Measurements from ENCODE around the gene MAP2K6. TPM values are rescaled to one million over a fixed set of nuclear protein-coding genes. Genes with fewer than 3 reads are reported as not detected.

The MAP2K6 gene
- polyA plus RNA-seq, 1 of the 3 experiments (the other 2 are of a cell fraction): 6.7 TPM

DNA sequence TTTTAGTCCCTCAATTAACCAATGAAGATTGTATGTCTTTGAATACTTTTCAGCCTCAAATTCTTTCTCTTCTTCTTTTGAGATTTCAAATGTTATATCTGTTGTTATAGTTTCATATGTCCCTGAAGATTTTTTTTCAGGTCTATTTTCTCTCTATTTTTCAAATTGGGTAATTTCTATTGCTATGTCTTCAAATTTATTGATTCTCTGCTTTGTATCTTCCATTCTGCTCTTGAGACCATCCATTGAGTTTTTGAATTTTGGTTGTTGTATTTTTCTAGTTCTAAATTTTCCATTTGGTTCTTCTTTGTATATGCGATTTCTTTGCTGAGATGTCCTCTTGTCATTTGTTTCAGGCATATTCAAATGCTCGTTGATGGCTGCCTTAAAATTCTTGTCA lies 26.7 kb downstream of the MAP2K6 start:
- POLR2A ChIA-PET: no interaction called here
- 83% methylated on average over 2 of the region's 2 CpGs for WGBS (ENCODE audit: low lambda C conversion rate)
- TF ChIP-seq MEF2A (IDR thresholded peaks at IDR 0.05; ENCODE audit: borderline replicate concordance, low read depth) (no peak), TEAD4 (IDR thresholded peaks at IDR 0.05; ENCODE audit: borderline replicate concordance, insufficient read depth) (no peak)
- H2AFZ ChIP-seq (ENCODE audit: low read depth): no peak overlapping the region
- H3K9me3 ChIP-seq: 0 out of 2 replicates have a peak, but pooled peaks cover 4% of the 10 kb centered on the region
- no peak overlapping the region for H3K27ac ChIP-seq (ENCODE audit: low read depth in 2 of 2, low read length in 1 of 2)
- H3K9me2 ChIP-seq: no peaks in the 10 kb centered on the region
- no peak overlapping the region for H3K4me2 ChIP-seq
- no peaks in the 10 kb centered on the region for H3K79me2 ChIP-seq (ENCODE audit: insufficient read depth)
- H3K27me3 ChIP-seq (ENCODE audit: insufficient read depth): no peaks in the 10 kb centered on the region
- DNase-seq: no peak
- CTCF ChIA-PET: no interaction called here
- H3K4me1 ChIP-seq (ENCODE audit: control insufficient read depth in 1 of 2, insufficient read depth in 2 of 2, low read depth in 1 of 2, low read length in 1 of 2): no peaks in the 10 kb centered on the region
- H3F3A ChIP-seq (replicated peaks; ENCODE audit: insufficient read depth): no peaks in the 10 kb centered on the region
- no peak overlapping the region for H3K9ac ChIP-seq
- no peaks in the 10 kb centered on the region for H4K20me1 ChIP-seq (ENCODE audit: insufficient read depth)
- no peaks in the 10 kb centered on the region for H3K36me3 ChIP-seq (replicated peaks in 1 of 2; ENCODE audit: control insufficient read depth in 1 of 2, insufficient read depth in 2 of 2, low read length in 1 of 2)
- no peak overlapping the region for H3K4me3 ChIP-seq (ENCODE audit: low read depth in 2 of 2, low read length in 1 of 2)

DNA sequence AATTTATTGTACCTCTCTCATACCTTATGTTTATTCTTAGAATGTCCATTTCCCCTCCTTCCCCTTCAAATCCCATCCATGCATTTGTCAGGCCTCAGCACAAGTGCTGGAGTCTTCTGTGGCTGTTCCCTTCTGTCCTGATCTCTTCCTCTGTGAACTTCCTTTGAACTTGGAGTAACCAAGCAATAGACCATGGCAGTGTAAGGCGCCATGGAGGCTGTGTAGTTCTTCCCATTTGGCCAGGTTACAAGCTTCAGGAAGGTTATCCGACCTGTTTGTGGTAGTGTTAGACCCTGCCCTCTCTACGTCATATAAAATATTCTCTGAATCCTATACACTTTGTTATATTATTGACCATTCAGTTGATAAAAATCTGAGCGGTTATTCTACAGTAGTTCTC lies 28.6 kb downstream of the MAP2K6 start:
- H3K4me3 ChIP-seq (ENCODE audit: low read depth in 2 of 2, low read length in 1 of 2): no peak overlapping the region
- H3K36me3 ChIP-seq (replicated peaks in 1 of 2; ENCODE audit: control insufficient read depth in 1 of 2, insufficient read depth in 2 of 2, low read length in 1 of 2): no peaks in the 10 kb centered on the region
- WGBS (ENCODE audit: low lambda C conversion rate): 92% methylated on average over 4 of the region's 4 CpGs
- no peaks in the 10 kb centered on the region for H3F3A ChIP-seq (replicated peaks; ENCODE audit: insufficient read depth)
- no peak overlapping the region for H3K4me2 ChIP-seq
- no peaks in the 10 kb centered on the region for H3K79me2 ChIP-seq (ENCODE audit: insufficient read depth)
- ChIA-PET POLR2A (no interaction called here), CTCF (interaction anchor here (0.9 to 1.2 kb wide), 3 partner anchors 9 to 12 kb away, joined by 3 to 5 read pairs (median 3); no protein-coding TSS in a partner anchor)
- no peaks in the 10 kb centered on the region for H3K27me3 ChIP-seq (ENCODE audit: insufficient read depth)
- no peak for DNase-seq
- no peak overlapping the region for H2AFZ ChIP-seq (ENCODE audit: low read depth)
- no peak overlapping the region for H3K27ac ChIP-seq (ENCODE audit: low read depth in 2 of 2, low read length in 1 of 2)
- H3K9ac ChIP-seq: no peak overlapping the region
- no peaks in the 10 kb centered on the region for H4K20me1 ChIP-seq (ENCODE audit: insufficient read depth)
- TF ChIP-seq POLR2AphosphoS5 (IDR thresholded peaks at IDR 0.05; ENCODE audit: low read depth, low read length): no peak
- TF ChIP-seq FOXJ3 (CRISPR knock-in tag; IDR thresholded peaks at IDR 0.05): no peak
- TF ChIP-seq, protein P1, sequence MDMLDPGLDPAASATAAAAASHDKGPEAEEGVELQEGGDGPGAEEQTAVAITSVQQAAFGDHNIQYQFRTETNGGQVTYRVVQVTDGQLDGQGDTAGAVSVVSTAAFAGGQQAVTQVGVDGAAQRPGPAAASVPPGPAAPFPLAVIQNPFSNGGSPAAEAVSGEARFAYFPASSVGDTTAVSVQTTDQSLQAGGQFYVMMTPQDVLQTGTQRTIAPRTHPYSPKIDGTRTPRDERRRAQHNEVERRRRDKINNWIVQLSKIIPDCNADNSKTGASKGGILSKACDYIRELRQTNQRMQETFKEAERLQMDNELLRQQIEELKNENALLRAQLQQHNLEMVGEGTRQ (IDR thresholded peaks at IDR 0.05; ENCODE audit: borderline replicate concordance, low read depth, low read length): no peak
- TF ChIP-seq JUND (IDR thresholded peaks at IDR 0.05): no peak
- TF ChIP-seq, protein P2, sequence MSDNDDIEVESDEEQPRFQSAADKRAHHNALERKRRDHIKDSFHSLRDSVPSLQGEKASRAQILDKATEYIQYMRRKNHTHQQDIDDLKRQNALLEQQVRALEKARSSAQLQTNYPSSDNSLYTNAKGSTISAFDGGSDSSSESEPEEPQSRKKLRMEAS (IDR thresholded peaks at IDR 0.05; ENCODE audit: low read depth): no peak
- no peak for TF ChIP-seq NFIC (IDR thresholded peaks at IDR 0.05; ENCODE audit: borderline replicate concordance)
- TF ChIP-seq, protein P3, sequence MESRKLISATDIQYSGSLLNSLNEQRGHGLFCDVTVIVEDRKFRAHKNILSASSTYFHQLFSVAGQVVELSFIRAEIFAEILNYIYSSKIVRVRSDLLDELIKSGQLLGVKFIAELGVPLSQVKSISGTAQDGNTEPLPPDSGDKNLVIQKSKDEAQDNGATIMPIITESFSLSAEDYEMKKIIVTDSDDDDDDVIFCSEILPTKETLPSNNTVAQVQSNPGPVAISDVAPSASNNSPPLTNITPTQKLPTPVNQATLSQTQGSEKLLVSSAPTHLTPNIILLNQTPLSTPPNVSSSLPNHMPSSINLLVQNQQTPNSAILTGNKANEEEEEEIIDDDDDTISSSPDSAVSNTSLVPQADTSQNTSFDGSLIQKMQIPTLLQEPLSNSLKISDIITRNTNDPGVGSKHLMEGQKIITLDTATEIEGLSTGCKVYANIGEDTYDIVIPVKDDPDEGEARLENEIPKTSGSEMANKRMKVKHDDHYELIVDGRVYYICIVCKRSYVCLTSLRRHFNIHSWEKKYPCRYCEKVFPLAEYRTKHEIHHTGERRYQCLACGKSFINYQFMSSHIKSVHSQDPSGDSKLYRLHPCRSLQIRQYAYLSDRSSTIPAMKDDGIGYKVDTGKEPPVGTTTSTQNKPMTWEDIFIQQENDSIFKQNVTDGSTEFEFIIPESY (IDR thresholded peaks at IDR 0.05; ENCODE audit: borderline replicate concordance, low read depth): no peak
- peaks cover 0 to 5% of the 10 kb centered on the region in 2 experiments; a peak in 2 of 4 replicates for H3K4me1 ChIP-seq (ENCODE audit: control insufficient read depth in 1 of 2, insufficient read depth in 2 of 2, low read depth in 1 of 2, low read length in 1 of 2)
- 0 out of 2 replicates have a peak, but pooled peaks cover 4% of the 10 kb centered on the region for H3K9me3 ChIP-seq
- H3K9me2 ChIP-seq: no peaks in the 10 kb centered on the region
